HG02943 (cell line): ENCODE results near the gene SLC34A2.

Experiments used
- ATAC-seq: cut with Tn5 transposase; IDR thresholded peaks from one replicate; pipeline ENCODE4 v1.9.1; 2021; ENCODE audit warnings: mild to moderate bottlenecking, low read depth, moderate library complexity; ENCODE audit not compliant: unreplicated experiment

SLC34A2 gene

GRCh38 chr4:25712611-25713010, 57.0 kb downstream of the SLC34A2 start:
- ATAC-seq, result no peak

GRCh38 chr4:25713812-25714211, 58.2 kb downstream of the SLC34A2 start:
- no peak for ATAC-seq

- no peak for ATAC-seq
These were observed 67.3 kb downstream of the SLC34A2 start for GRCh38 chr4:25722964-25723363.

- no peak for ATAC-seq
These were observed 67.8 kb downstream of the SLC34A2 start for GRCh38 chr4:25723409-25723808.

- no peak for ATAC-seq
These were observed 70.2 kb downstream of the SLC34A2 start for GRCh38 chr4:25725870-25726269.

GRCh38 chr4:25727711-25728493, 72.3 kb downstream of the SLC34A2 start:
- ATAC-seq, result no peak
